ENCODE measurements around the gene CPNE4.

DNA sequence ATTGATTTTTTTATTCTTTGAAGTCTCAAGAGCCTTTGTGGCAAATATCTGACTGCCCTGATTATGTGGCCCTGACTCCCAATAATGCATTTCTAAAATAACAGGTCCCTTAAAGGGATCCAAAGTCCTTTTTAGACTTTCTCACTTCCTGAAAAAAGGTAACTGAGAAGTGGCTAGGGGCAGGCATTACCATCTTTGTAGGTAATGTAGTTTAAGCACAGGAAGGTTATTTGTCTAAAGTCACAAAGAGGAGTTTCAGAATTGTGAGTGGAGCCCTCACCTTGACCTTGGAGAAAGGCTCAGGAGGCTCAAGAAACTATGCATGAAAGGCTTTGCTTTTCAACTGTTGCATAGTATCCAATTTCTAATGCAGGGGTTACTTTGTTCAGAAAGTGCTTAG is 389.2 kb downstream of the CPNE4 start:
- TF ChIP-seq POLR2A (IDR thresholded peaks at IDR 0.05) (no peak), CTCF (IDR thresholded peaks at IDR 0.05) (no peak)
